CD14-positive monocyte (primary cell): ENCODE data around the gene CHI3L1. TPM values are rescaled to one million over a fixed set of nuclear protein-coding genes. Genes with fewer than 3 reads are reported as not detected.
A peak's percentile ranks its signal among the peaks of the same experiment; 100 is the strongest.

Source experiments
- DNase-seq, 3 donors: peaks; one replicate each; pipeline ENCODE4 v3.0.0-alpha.2; 2011 to 2022
- H2AFZ ChIP-seq: 2 replicates; pipeline ENCODE4 v1.6.0; 2012; ENCODE audit warnings: mild to moderate bottlenecking, low read depth, low read length, inconsistent platforms; ENCODE audit not compliant: insufficient read depth, poor library complexity, severe bottlenecking
- H3K27ac ChIP-seq, 2 donors: 1 replicate in 1 of 2; 2 replicates in 1 of 2; pipeline ENCODE4 v1.5.1; 2012 to 2013; ENCODE audit warnings: low read length in 2 of 2, control low read depth in 1 of 2, inconsistent platforms in 1 of 2, low read depth in 1 of 2, mild to moderate bottlenecking in 1 of 2
- H3K27me3 ChIP-seq, 2 donors: one replicate each; pipeline versions ENCODE4 v1.6.0 to v1.6.1; 2011 to 2013; ENCODE audit warnings: low read length in 2 of 2; ENCODE audit not compliant: control insufficient read depth in 2 of 2, insufficient read depth in 2 of 2
- H3K36me3 ChIP-seq, 2 donors: replicated peaks in 1 of 2; 1 replicate in 1 of 2; 2 replicates in 1 of 2; pipeline versions ENCODE4 v1.5.1 to v1.6.1; 2012 to 2013; ENCODE audit warnings: low read length in 2 of 2, control low read depth in 1 of 2, inconsistent platforms in 1 of 2, mild to moderate bottlenecking in 1 of 2; ENCODE audit not compliant: insufficient read depth in 2 of 2, control insufficient read depth in 1 of 2
- H3K4me1 ChIP-seq, 2 donors: 1 replicate in 1 of 2; 2 replicates in 1 of 2; pipeline versions ENCODE4 v1.5.1 to v1.6.1; 2012 to 2013; ENCODE audit warnings: low read length in 2 of 2, control low read depth in 1 of 2, inconsistent platforms in 1 of 2, mild to moderate bottlenecking in 1 of 2, moderate library complexity in 1 of 2; ENCODE audit not compliant: insufficient read depth in 2 of 2, control insufficient read depth in 1 of 2
- H3K4me2 ChIP-seq: replicated peaks from 2 replicates; pipeline ENCODE3; 2012; ENCODE audit warnings: low read length, moderate library complexity, mild to moderate bottlenecking; ENCODE audit not compliant: poor library complexity, severe bottlenecking; ENCODE audit errors: extremely low read depth
- H3K4me3 ChIP-seq, 3 experiments: fragments of 200-600 bp in 1 of 3; sonication (generic) in 1 of 3; replicated peaks in 1 of 3; 1 replicate in 2 of 3; 2 replicates in 1 of 3; pipeline ENCODE4 v1.5.1; 2011 to 2013; ENCODE audit warnings: low read length in 3 of 3, mild to moderate bottlenecking in 3 of 3, control low read depth in 2 of 3, low read depth in 2 of 3, inconsistent platforms in 1 of 3, moderate library complexity in 1 of 3
- H3K79me2 ChIP-seq: 2 replicates; pipeline ENCODE4 v1.6.0; 2012; ENCODE audit warnings: mild to moderate bottlenecking, control low read depth, inconsistent platforms, low read length, moderate library complexity; ENCODE audit not compliant: insufficient read depth
- H3K9ac ChIP-seq: 2 replicates; pipeline ENCODE4 v1.6.0; 2017; ENCODE audit warnings: low read length, mild to moderate bottlenecking; ENCODE audit not compliant: insufficient read depth, poor library complexity, severe bottlenecking
- H3K9me3 ChIP-seq, 2 donors: replicated peaks in 1 of 2; 1 replicate in 1 of 2; 2 replicates in 1 of 2; pipeline versions ENCODE4 v1.5.1 to v1.6.1; 2012 to 2013; ENCODE audit warnings: low read length in 2 of 2, control low read depth in 1 of 2; ENCODE audit not compliant: control insufficient read depth in 1 of 2, insufficient read depth in 1 of 2
- H4K20me1 ChIP-seq: 2 replicates; pipeline ENCODE4 v1.6.0; 2012; ENCODE audit warnings: mild to moderate bottlenecking, low read length, control low read depth, moderate library complexity; ENCODE audit not compliant: insufficient read depth
- H3K27ac Mint-ChIP-seq, 7 donors: one replicate each; pipeline ENCODE4 v1.8.0; 2020; ENCODE audit warnings: mild to moderate bottlenecking in 7 of 7, mixed read lengths in 7 of 7, moderate library complexity in 6 of 7, inconsistent platforms in 2 of 7
- H3K27me3 Mint-ChIP-seq, 3 donors: one replicate each; pipeline ENCODE4 v1.8.0; 2021 to 2022; ENCODE audit warnings: low read depth in 3 of 3, mild to moderate bottlenecking in 3 of 3, mixed read lengths in 3 of 3, moderate library complexity in 3 of 3, inconsistent platforms in 1 of 3
- H3K36me3 Mint-ChIP-seq, 2 donors: one replicate each; pipeline ENCODE4 v1.8.0; 2020; ENCODE audit warnings: mixed read lengths in 2 of 2, inconsistent platforms in 1 of 2, mild to moderate bottlenecking in 1 of 2
- H3K4me1 Mint-ChIP-seq: one replicate; pipeline ENCODE4 v1.8.0; 2020; ENCODE audit warnings: mild to moderate bottlenecking, mixed read lengths
- H3K4me3 Mint-ChIP-seq, 2 donors: one replicate each; pipeline ENCODE4 v1.8.0; 2020; ENCODE audit warnings: mild to moderate bottlenecking in 2 of 2, mixed read lengths in 2 of 2, moderate library complexity in 1 of 2
- H3K9me3 Mint-ChIP-seq, 7 donors: one replicate each; pipeline ENCODE4 v1.8.0; 2020 to 2022; ENCODE audit warnings: mixed read lengths in 7 of 7, mild to moderate bottlenecking in 6 of 7, moderate library complexity in 6 of 7, inconsistent platforms in 2 of 7
- WGBS: methylation state at CpG from one replicate; pipeline ENCODE4 v1.1.5; 2013; ENCODE audit warnings: missing lambda C conversion rate; ENCODE audit not compliant: insufficient coverage; 5-methylcytosine and 5-hydroxymethylcytosine counted together
- intact Hi-C, 2 donors: fragments of 100-400 bp; cut with micrococcal nuclease; formaldehyde crosslinking; loops; one replicate each; pipeline versions ENCODE4 v1.15.0 to v1.15.1; 2023
- polyA plus RNA-seq, 3 donors: library from polyadenylated mRNA; depleted of rRNA in 1 of 3; unstranded in 2 of 3; stranded (reverse) in 1 of 3; fragments of 300-500 nt in 2 of 3; fragments of >200 nt in 1 of 3; fragmentation: Illumina TruSeq in 2 of 3; gene quantifications; 1 replicate in 2 of 3; 2 replicates in 1 of 3; pipeline ENCODE4 v1.2.3, GENCODE V29; 2012 to 2021
- TF ChIP-seq, protein P1 (sequence below): fragments of 200-600 bp; IDR thresholded peaks from one replicate; pipeline ENCODE4 v1.8.0; 2022; ENCODE audit warnings: antibody characterized with exemption, mild to moderate bottlenecking

CHI3L1 gene
- polyA plus RNA-seq, 3 donors = 0.37 to 0.44 (median 0.43) TPM

DNA sequence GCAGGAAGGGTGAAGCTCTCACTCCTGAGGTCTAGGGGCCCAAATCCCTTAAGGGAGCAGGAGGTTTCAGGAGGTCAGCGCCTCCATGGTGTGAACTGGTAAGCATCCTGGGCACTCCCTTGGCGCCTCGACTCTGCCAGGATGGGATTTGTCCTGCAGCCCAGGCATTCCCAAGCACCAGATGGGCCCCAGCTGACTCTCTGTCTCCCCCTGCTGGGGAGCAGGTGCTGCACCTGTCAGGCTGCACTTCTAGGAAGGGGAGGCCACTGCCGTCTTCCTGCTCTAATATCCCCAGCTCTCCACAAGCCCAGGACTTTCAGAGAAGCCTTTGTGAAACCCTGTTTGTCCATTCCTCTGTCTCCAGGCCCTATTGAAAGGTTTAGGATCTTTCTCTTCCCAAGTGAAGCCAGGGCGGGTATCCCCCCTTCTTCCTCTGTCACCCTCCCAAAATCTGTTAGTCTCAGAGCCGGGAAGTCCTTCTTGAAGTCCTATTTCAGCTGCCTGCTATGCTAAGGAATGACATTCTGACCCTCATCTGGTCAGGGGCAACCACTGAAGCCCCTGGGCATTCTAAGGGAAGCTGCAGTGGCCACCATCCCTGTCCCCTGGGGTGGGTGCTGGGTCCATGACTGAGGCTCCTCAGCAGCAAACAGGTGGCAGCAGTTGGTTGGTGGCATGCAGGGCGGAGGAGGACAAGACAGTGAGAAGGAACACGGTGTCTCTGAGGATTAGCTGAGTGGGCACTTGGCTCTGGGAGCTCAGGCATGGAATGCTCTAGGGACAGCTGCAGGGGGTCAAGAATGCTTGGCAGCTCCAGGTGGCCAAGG, 14.1 kb downstream of the CHI3L1 start:
- Mint-ChIP-seq H3K27ac (peak overlapping the region in 2 of 7 donors; percentile 8 to 23), H3K36me3 (no peaks in the 10 kb centered on the region), H3K27me3 (peaks cover 9 to 15% (median 11%) of the 10 kb centered on the region in 3 donors), H3K4me3 (peak overlapping the region in 1 of 2 donors; percentile 15), H3K9me3 (peaks cover 0 to 3% (median 0%) of the 10 kb centered on the region in 7 donors), H3K4me1 (peaks cover 41% of the 10 kb centered on the region)
- 54% methylated on average over 6 of the region's 8 CpGs for WGBS
- Histone ChIP-seq H3K36me3 (no peaks in the 10 kb centered on the region), H3K79me2 (no peaks in the 10 kb centered on the region), H3K9me3 (no peaks in the 10 kb centered on the region), H3K27me3 (no peaks in the 10 kb centered on the region), H3K27ac (no peak overlapping the region), H4K20me1 (no peaks in the 10 kb centered on the region), H3K4me1 (peaks cover 30 to 31% of the 10 kb centered on the region in 2 donors), H3K9ac (no peak overlapping the region), H2AFZ (no peak overlapping the region), H3K4me2 (no peak overlapping the region), H3K4me3 (no peak overlapping the region)
- DNase-seq = peak; percentile 29 to 50 (median 45)
- intact Hi-C loops = loop anchor here in 1 of 2 donors (5.0 kb wide), 2 partner anchors 45 to 55 kb away; no protein-coding TSS in a partner anchor
- TF ChIP-seq, protein P1, sequence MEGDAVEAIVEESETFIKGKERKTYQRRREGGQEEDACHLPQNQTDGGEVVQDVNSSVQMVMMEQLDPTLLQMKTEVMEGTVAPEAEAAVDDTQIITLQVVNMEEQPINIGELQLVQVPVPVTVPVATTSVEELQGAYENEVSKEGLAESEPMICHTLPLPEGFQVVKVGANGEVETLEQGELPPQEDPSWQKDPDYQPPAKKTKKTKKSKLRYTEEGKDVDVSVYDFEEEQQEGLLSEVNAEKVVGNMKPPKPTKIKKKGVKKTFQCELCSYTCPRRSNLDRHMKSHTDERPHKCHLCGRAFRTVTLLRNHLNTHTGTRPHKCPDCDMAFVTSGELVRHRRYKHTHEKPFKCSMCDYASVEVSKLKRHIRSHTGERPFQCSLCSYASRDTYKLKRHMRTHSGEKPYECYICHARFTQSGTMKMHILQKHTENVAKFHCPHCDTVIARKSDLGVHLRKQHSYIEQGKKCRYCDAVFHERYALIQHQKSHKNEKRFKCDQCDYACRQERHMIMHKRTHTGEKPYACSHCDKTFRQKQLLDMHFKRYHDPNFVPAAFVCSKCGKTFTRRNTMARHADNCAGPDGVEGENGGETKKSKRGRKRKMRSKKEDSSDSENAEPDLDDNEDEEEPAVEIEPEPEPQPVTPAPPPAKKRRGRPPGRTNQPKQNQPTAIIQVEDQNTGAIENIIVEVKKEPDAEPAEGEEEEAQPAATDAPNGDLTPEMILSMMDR = peak; percentile 98

DNA sequence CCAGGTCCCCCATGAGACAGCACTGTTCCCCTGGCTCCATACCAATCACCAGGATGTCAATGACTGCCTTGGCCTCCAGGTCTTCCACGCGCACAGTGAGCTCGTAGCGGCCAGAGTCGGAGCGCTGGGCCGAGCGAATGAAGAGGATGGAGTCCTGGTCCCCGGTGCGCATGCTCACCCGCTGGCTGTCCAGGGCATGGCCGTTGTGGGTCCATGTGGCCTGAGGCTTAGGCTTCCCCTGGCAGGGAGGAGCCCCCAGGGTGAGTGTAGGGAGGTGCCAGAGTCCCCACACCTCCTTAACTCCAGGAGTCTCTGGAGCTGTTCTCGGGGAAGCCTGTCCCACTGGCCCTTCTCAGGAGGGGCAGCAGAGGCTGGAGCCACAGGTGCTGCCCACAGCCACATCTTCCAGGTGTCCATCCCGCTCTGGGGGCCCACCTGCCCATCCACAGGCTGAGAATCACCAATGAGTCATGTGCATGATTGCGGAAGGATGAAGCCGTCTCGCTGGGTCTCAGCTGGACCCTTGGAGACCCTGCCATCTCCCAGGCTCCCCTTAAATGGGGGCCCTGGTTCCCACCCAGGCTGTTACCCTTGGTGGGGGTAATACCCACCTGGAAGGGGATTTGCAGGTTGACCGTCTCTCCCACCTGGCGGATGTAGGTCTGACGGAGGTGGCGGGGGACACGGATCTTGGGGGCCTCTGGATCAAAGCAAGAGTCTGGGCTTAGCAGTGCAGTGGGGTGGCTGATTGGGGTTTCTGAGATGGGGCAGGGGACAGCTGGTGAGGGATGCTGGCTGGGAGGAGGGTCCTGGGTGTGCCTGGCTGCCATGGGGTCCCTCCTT, 14.9 kb downstream of the CHI3L1 start:
- Histone ChIP-seq H3K27me3 (no peaks in the 10 kb centered on the region), H3K9me3 (no peaks in the 10 kb centered on the region), H3K9ac (no peak overlapping the region), H3K4me1 (peaks cover 22 to 23% of the 10 kb centered on the region in 2 donors), H3K79me2 (no peaks in the 10 kb centered on the region), H3K27ac (no peak overlapping the region), H2AFZ (no peak overlapping the region), H4K20me1 (no peaks in the 10 kb centered on the region), H3K4me3 (no peak overlapping the region), H3K36me3 (no peaks in the 10 kb centered on the region), H3K4me2 (no peak overlapping the region)
- Mint-ChIP-seq H3K4me1 (peaks cover 37% of the 10 kb centered on the region), H3K9me3 (peaks cover 0 to 3% (median 0%) of the 10 kb centered on the region in 7 donors), H3K36me3 (no peaks in the 10 kb centered on the region), H3K27me3 (peaks cover 9 to 15% (median 15%) of the 10 kb centered on the region in 3 donors), H3K4me3 (no peak overlapping the region), H3K27ac (no peak overlapping the region)
- intact Hi-C loops = loop anchor here in 1 of 2 donors (5.0 kb wide), 2 partner anchors 46 to 54 kb away; no protein-coding TSS in a partner anchor
- TF ChIP-seq, protein P1 = no peak
- WGBS = 93% methylated on average over 18 of the region's 22 CpGs
- DNase-seq = no peak
